Esophagus muscularis mucosa (tissue), 4 donors: ENCODE data around the gene C17orf107. TPM values are rescaled to one million over a fixed set of nuclear protein-coding genes. Genes with fewer than 3 reads are reported as not detected.

Experiments
- DNase-seq: peaks from one replicate; pipeline ENCODE4 v3.0.0-alpha.2; 2017; ENCODE audit errors: extremely low spot score
- H3K27ac ChIP-seq, 4 donors: fragments of 200-600 bp; sonication (generic); replicated peaks in 1 of 4; 1 replicate in 3 of 4; 2 replicates in 1 of 4; pipeline ENCODE4 v1.5.1; 2016 to 2019; ENCODE audit warnings: mild to moderate bottlenecking in 1 of 4
- H3K27me3 ChIP-seq, 4 donors: fragments of 200-600 bp; sonication (generic); one replicate each; pipeline versions ENCODE4 v1.5.1 to v1.6.0; 2016 to 2019
- H3K36me3 ChIP-seq, 4 donors: fragments of 200-600 bp; sonication (generic); one replicate each; pipeline ENCODE4 v1.5.1; 2016 to 2019
- H3K4me1 ChIP-seq, 4 donors: fragments of 200-600 bp; sonication (generic); one replicate each; pipeline ENCODE4 v1.5.1; 2016 to 2019
- H3K4me3 ChIP-seq, 4 donors: fragments of 200-600 bp; sonication (generic); 1 replicate in 2 of 4; 2 replicates in 2 of 4; pipeline ENCODE4 v1.5.1; 2016 to 2019; ENCODE audit warnings: mild to moderate bottlenecking in 4 of 4, moderate library complexity in 1 of 4
- H3K9me3 ChIP-seq, 4 donors: fragments of 200-600 bp; sonication (generic); 1 replicate in 3 of 4; 2 replicates in 1 of 4; pipeline ENCODE4 v1.5.1; 2016 to 2019
- EP300 ChIP-seq: sonication (generic); formaldehyde crosslinking; IDR thresholded peaks from one replicate; pipeline ENCODE4 v1.6.1; 2017; ENCODE audit warnings: antibody characterized with exemption
- POLR2A ChIP-seq: fragments of 450-650 bp; IDR thresholded peaks from one replicate; pipeline ENCODE4 v1.6.1; 2017; ENCODE audit warnings: antibody characterized with exemption, moderate library complexity, mild to moderate bottlenecking, low read depth
- POLR2AphosphoS5 ChIP-seq, 2 donors: sonication (generic); formaldehyde crosslinking; IDR thresholded peaks; one replicate each; pipeline ENCODE4 v1.6.1; 2017; ENCODE audit warnings: antibody characterized with exemption in 2 of 2
- WGBS: methylation state at CpG from one replicate; pipeline ENCODE4 v1.1.5; 2018; 5-methylcytosine and 5-hydroxymethylcytosine counted together
- intact Hi-C: fragments of 100-400 bp; cut with DNase I; formaldehyde crosslinking; loops from one replicate; pipeline ENCODE4 v1.15.1; 2023
- total RNA-seq, 4 donors: library from RNA; depleted of rRNA; stranded (reverse); fragments of >200 nt; gene quantifications; one replicate each; pipeline versions ENCODE4 v1.1.0 to v1.2.1, GENCODE V29; 2016
- TF ChIP-seq, protein P1 (sequence below), 3 experiments: fragments of 200-600 bp in 2 of 3; fragments of 450-650 bp in 1 of 3; sonication (generic) in 2 of 3; IDR thresholded peaks; one replicate each; pipeline ENCODE4 v1.5.1; 2017 to 2019; ENCODE audit warnings: antibody characterized with exemption in 3 of 3, mild to moderate bottlenecking in 2 of 3, moderate library complexity in 1 of 3

C17orf107 gene
- total RNA-seq, 4 donors from 2014 or later: 0.32 to 1.5 (median 0.88) TPM

- Histone ChIP-seq H3K27ac (peak overlapping the region; percentile 94 to 100 (median 98)), H3K4me3 (no peak overlapping the region), H3K27me3 (no peaks in the 10 kb centered on the region), H3K9me3 (peaks cover 0 to 2% (median 0%) of the 10 kb centered on the region in 4 donors), H3K36me3 (peaks cover 0 to 11% (median 3%) of the 10 kb centered on the region in 4 donors), H3K4me1 (peaks cover 23 to 41% (median 37%) of the 10 kb centered on the region in 4 donors)
- intact Hi-C loops: no loop called here
- DNase-seq: no peak
- WGBS: 59% methylated on average over 3 of the region's 3 CpGs
- no peak for TF ChIP-seq EP300
- TF ChIP-seq POLR2AphosphoS5 (IDR thresholded peaks at IDR 0.05): no peak
- TF ChIP-seq POLR2A: no peak
- TF ChIP-seq, protein P1, sequence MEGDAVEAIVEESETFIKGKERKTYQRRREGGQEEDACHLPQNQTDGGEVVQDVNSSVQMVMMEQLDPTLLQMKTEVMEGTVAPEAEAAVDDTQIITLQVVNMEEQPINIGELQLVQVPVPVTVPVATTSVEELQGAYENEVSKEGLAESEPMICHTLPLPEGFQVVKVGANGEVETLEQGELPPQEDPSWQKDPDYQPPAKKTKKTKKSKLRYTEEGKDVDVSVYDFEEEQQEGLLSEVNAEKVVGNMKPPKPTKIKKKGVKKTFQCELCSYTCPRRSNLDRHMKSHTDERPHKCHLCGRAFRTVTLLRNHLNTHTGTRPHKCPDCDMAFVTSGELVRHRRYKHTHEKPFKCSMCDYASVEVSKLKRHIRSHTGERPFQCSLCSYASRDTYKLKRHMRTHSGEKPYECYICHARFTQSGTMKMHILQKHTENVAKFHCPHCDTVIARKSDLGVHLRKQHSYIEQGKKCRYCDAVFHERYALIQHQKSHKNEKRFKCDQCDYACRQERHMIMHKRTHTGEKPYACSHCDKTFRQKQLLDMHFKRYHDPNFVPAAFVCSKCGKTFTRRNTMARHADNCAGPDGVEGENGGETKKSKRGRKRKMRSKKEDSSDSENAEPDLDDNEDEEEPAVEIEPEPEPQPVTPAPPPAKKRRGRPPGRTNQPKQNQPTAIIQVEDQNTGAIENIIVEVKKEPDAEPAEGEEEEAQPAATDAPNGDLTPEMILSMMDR (IDR thresholded peaks at IDR 0.05): no peak
Observed at GRCh38 chr17:4951486-4951885, 52.1 kb downstream of the C17orf107 start.

Other genes with a start within 250 kb of the C17orf107 start
- 10 to 100 TPM; 17.0 to 35.0 (median 24.0) TPM for gene PELP1, start 195.4 kb upstream of the C17orf107 start, total RNA-seq
- gene ARRB2, start 188.9 kb upstream of the C17orf107 start, total RNA-seq: 10 to 100 TPM; 25.4 to 41.4 (median 31.4) TPM
- gene MED11, start 168.1 kb upstream of the C17orf107 start, total RNA-seq: 10 to 100 TPM; 23.3 to 36.4 (median 26.6) TPM
- gene ZMYND15, start 159.7 kb upstream of the C17orf107 start, total RNA-seq: under 1 TPM in 3 of 4 donors, not detected in 1; 0.23 to 0.50 (median 0.42) TPM
- 10 to 100 TPM in 2 of 4 donors, 1 to 10 TPM in 2; 5.8 to 21.7 (median 9.4) TPM for gene CXCL16, start 159.6 kb upstream of the C17orf107 start, total RNA-seq
- not detected for gene TM4SF5, start 127.7 kb upstream of the C17orf107 start, total RNA-seq
- gene VMO1, start 113.2 kb upstream of the C17orf107 start, total RNA-seq: 1 to 10 TPM in 3 of 4 donors, under 1 TPM in 1; 0.86 to 3.3 (median 2.6) TPM
- not detected for gene GLTPD2, start 110.6 kb upstream of the C17orf107 start, total RNA-seq
- 100 to 1,000 TPM; 162 to 205 (median 190) TPM for gene PSMB6, start 103.4 kb upstream of the C17orf107 start, total RNA-seq
- gene PLD2, start 92.4 kb upstream of the C17orf107 start, total RNA-seq: 10 to 100 TPM in 3 of 4 donors, 1 to 10 TPM in 1; 9.6 to 15.2 (median 12.0) TPM
- gene MINK1, start 66.2 kb upstream of the C17orf107 start, total RNA-seq: 10 to 100 TPM; 28.8 to 55.2 (median 38.8) TPM
- 1 to 10 TPM in 1 of 4 donors, under 1 TPM in 2, not detected in 1; 0.13 to 1.2 (median 0.63) TPM for gene CHRNE, start 3.6 kb downstream of the C17orf107 start, total RNA-seq
- under 1 TPM in 1 of 4 donors, not detected in 3; 0.33 TPM for gene GP1BA, start 32.7 kb downstream of the C17orf107 start, total RNA-seq
- gene SLC25A11, start 40.5 kb downstream of the C17orf107 start, total RNA-seq: 10 to 100 TPM; 38.8 to 73.4 (median 55.5) TPM
- 10 to 100 TPM; 59.8 to 96.3 (median 69.5) TPM for gene RNF167, start 40.7 kb downstream of the C17orf107 start, total RNA-seq
- gene PFN1, start 49.0 kb downstream of the C17orf107 start, total RNA-seq: 1,000 to 10,000 TPM; 1,019 to 1,635 (median 1,341) TPM
- gene ENO3, start 51.6 kb downstream of the C17orf107 start, total RNA-seq: 1 to 10 TPM; 1.2 to 7.2 (median 2.1) TPM
- gene SPAG7, start 68.3 kb downstream of the C17orf107 start, total RNA-seq: 10 to 100 TPM; 45.5 to 74.7 (median 63.6) TPM
- 10 to 100 TPM; 24.0 to 48.2 (median 28.4) TPM for gene CAMTA2, start 88.1 kb downstream of the C17orf107 start, total RNA-seq
- gene INCA1, start 98.0 kb downstream of the C17orf107 start, total RNA-seq: 1 to 10 TPM; 1.3 to 4.6 (median 3.0) TPM
- gene KIF1C, start 98.4 kb downstream of the C17orf107 start, total RNA-seq: 100 to 1,000 TPM; 157 to 251 (median 187) TPM
- gene SLC52A1, start 135.9 kb downstream of the C17orf107 start, total RNA-seq: not detected
- 1 to 10 TPM; 4.1 to 6.2 (median 5.3) TPM for gene ZFP3, start 178.9 kb downstream of the C17orf107 start, total RNA-seq
- 10 to 100 TPM in 2 of 4 donors, 1 to 10 TPM in 2; 8.4 to 12.5 (median 10.8) TPM for gene ZNF232, start 212.3 kb downstream of the C17orf107 start, total RNA-seq
- gene USP6, start 216.5 kb downstream of the C17orf107 start, total RNA-seq: 1 to 10 TPM in 1 of 4 donors, under 1 TPM in 2, not detected in 1; 0.06 to 2.9 (median 0.33) TPM